Vagina (tissue), 2 donors: Measurements from ENCODE around the gene AIFM3.

Experiments
- CTCF ChIP-seq, 3 experiments: fragments of 450-650 bp in 2 of 3; fragments of 200-600 bp in 1 of 3; sonication (generic) in 1 of 3; IDR thresholded peaks; one replicate each; pipeline ENCODE4 v1.5.1; 2017 to 2019; ENCODE audit warnings: antibody characterized with exemption in 3 of 3, mild to moderate bottlenecking in 2 of 3, moderate library complexity in 2 of 3
- POLR2A ChIP-seq, 2 donors: fragments of 450-650 bp; IDR thresholded peaks; one replicate each; pipeline ENCODE4 v1.6.1; 2017; ENCODE audit warnings: antibody characterized with exemption in 2 of 2, mild to moderate bottlenecking in 2 of 2, moderate library complexity in 2 of 2

- TF ChIP-seq CTCF (IDR thresholded peaks at IDR 0.05): no peak
- no peak for TF ChIP-seq POLR2A (IDR thresholded peaks at IDR 0.05)
Observed at GRCh38 chr22:20998411-20999336, 31.6 kb downstream of the AIFM3 start.
